GM12873 (cell line): ENCODE results near the gene GLP1R.

ENCODE experiments used
- TF ChIP-seq, protein P1 (sequence below): IDR thresholded peaks from 2 replicates; pipeline ENCODE4 v1.5.1; 2012; ENCODE audit warnings: low read depth, mild to moderate bottlenecking, moderate library complexity, low read length, control low read depth; ENCODE audit not compliant: insufficient read depth; ENCODE audit errors: missing control alignments

Gene GLP1R

GRCh38 chr6:39082310-39082709, 33.7 kb downstream of the GLP1R start:
- TF ChIP-seq, protein P1, sequence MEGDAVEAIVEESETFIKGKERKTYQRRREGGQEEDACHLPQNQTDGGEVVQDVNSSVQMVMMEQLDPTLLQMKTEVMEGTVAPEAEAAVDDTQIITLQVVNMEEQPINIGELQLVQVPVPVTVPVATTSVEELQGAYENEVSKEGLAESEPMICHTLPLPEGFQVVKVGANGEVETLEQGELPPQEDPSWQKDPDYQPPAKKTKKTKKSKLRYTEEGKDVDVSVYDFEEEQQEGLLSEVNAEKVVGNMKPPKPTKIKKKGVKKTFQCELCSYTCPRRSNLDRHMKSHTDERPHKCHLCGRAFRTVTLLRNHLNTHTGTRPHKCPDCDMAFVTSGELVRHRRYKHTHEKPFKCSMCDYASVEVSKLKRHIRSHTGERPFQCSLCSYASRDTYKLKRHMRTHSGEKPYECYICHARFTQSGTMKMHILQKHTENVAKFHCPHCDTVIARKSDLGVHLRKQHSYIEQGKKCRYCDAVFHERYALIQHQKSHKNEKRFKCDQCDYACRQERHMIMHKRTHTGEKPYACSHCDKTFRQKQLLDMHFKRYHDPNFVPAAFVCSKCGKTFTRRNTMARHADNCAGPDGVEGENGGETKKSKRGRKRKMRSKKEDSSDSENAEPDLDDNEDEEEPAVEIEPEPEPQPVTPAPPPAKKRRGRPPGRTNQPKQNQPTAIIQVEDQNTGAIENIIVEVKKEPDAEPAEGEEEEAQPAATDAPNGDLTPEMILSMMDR = no peak

GRCh38 chr6:39083231-39083634, 34.7 kb downstream of the GLP1R start:
- TF ChIP-seq, protein P1 = no peak

- TF ChIP-seq, protein P1 = no peak
Measured at GRCh38 chr6:39084506-39084905, 35.9 kb downstream of the GLP1R start.

DNA sequence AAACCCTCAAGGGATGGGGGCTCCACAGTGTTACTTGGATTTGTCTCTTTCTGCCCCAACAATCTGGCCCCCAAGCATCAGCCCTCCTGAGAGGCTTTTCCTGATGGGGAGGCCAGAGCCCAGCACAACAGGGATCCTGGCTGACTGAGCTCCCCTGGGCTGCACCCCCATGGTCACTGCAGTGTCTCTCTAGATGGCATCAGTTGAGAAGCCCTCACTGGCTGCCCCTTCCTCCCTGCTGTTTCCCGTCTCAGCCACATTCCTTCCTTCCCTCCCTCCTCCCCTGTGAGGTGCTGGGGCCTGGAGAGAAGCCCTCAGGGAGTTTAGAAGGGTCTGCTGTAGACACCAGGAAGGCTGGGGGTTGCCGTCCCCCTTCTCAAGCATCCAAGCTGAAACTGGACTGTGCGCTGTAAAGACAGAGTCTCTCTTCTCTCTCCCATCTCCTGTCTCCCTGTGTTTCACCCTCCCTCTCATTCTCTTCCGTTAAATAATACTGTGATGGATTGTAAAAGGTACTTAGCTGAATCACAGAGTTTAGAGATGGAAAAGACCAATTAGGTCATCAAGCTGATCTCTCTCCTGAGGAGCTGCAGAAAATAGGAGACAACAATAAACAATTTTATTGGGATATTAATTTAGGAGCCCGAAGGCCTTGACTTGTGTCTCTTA, 36.7 kb downstream of the GLP1R start:
- TF ChIP-seq, protein P1 = no peak

DNA sequence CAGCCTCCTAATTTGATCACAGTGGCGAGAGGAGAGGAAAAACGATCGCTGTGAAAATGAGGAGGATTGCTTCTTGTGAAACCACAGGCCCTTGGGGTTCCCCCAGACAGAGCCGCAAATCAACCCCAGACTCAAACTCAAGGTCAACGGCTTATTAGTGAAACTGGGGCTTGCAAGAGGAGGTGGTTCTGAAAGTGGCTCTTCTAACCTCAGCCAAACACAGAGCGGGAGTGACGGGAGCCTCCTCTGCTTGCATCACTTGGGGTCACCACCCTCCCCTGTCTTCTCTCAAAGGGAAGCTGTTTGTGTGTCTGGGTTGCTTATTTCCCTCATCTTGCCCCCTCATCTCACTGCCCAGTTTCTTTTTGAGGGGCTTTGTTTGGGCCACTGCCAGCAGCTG, 37.7 kb downstream of the GLP1R start:
- TF ChIP-seq, protein P1 = no peak

GRCh38 chr6:39086711-39087110, 38.1 kb downstream of the GLP1R start:
- TF ChIP-seq, protein P1 = no peak

GRCh38 chr6:39087197-39087596, 38.6 kb downstream of the GLP1R start:
- TF ChIP-seq, protein P1 = no peak

- TF ChIP-seq, protein P1 = peak; percentile 35
Measured at GRCh38 chr6:39088331-39088730, 39.8 kb downstream of the GLP1R start.
